GM12873 (cell line): Measurements from ENCODE around the gene CLTA.

Experiments
- TF ChIP-seq, protein P1 (sequence below): IDR thresholded peaks from 2 replicates; pipeline ENCODE4 v1.5.1; 2012; ENCODE audit warnings: low read depth, mild to moderate bottlenecking, moderate library complexity, low read length, control low read depth; ENCODE audit not compliant: insufficient read depth; ENCODE audit errors: missing control alignments

Gene CLTA

DNA sequence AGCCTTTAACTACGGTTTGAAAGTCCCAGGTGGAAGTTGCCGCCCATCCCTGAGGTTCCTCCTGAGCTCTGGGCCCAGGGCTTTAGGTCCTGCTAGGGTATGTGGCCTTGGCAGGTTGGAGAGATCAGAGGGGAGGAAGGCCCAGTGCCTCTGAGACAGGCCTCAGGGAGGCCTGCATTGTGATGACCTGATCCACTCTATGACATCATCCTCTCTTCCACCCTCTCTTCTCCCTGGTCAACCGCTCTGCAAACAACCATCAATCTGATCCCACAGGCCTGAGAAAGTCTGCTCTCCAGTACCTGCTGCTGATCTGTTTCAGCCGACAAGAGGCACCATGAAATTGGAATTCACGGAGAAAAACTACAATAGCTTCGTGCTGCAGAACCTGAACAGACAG is 21.6 kb upstream of the CLTA start, which contains the start of gene CCIN:
Gene CCIN (plus strand): TSS at position 223 of the 400 bp plus-strand sequence. CDS start 115 bp downstream, at position 338.
- TF ChIP-seq, protein P1, sequence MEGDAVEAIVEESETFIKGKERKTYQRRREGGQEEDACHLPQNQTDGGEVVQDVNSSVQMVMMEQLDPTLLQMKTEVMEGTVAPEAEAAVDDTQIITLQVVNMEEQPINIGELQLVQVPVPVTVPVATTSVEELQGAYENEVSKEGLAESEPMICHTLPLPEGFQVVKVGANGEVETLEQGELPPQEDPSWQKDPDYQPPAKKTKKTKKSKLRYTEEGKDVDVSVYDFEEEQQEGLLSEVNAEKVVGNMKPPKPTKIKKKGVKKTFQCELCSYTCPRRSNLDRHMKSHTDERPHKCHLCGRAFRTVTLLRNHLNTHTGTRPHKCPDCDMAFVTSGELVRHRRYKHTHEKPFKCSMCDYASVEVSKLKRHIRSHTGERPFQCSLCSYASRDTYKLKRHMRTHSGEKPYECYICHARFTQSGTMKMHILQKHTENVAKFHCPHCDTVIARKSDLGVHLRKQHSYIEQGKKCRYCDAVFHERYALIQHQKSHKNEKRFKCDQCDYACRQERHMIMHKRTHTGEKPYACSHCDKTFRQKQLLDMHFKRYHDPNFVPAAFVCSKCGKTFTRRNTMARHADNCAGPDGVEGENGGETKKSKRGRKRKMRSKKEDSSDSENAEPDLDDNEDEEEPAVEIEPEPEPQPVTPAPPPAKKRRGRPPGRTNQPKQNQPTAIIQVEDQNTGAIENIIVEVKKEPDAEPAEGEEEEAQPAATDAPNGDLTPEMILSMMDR = no peak

DNA sequence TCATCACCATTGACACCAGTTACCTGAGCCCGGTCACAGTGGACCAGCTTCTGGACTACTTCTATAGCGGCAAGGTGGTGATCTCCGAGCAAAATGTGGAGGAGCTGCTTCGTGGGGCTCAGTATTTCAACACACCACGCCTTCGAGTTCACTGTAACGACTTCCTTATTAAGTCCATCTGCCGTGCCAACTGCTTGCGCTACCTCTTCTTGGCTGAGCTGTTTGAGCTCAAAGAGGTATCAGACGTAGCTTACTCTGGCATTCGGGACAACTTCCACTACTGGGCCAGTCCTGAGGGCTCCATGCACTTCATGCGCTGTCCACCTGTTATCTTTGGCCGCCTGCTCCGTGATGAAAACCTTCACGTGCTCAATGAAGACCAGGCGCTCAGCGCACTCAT is 21.0 kb upstream of the CLTA start:
- TF ChIP-seq, protein P1 = no peak

DNA sequence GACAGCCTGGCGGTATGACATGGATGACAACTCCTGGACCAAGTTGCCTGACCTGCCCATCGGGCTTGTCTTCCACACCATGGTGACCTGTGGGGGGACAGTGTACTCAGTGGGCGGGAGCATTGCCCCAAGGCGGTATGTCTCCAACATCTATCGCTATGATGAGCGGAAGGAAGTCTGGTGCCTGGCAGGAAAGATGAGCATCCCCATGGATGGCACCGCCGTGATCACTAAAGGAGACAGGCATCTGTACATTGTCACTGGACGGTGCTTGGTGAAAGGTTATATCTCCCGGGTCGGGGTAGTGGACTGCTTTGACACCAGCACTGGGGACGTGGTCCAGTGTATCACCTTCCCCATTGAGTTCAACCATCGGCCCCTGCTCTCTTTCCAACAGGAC is 20.2 kb upstream of the CLTA start:
- TF ChIP-seq, protein P1 = no peak

DNA sequence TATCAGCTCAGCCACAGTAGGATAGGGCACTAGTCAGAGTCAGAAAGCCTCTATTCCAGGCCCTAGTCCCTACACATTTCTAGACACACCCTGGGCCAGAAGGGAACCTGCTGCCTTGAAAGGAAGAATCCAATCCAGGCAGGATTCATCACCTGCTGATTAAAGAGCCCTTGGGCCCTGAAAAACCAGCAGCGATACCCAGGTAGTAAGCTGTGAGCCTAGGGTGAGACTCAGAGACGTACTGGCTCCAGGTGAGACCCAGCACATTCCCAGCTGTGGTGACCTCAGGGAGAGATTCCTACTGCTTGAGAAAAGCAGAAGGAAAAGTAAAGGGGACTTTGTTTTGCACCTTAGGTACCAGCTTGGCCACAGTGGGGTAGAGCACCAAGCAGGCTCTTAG is 16.9 kb upstream of the CLTA start:
- TF ChIP-seq, protein P1 = no peak

DNA sequence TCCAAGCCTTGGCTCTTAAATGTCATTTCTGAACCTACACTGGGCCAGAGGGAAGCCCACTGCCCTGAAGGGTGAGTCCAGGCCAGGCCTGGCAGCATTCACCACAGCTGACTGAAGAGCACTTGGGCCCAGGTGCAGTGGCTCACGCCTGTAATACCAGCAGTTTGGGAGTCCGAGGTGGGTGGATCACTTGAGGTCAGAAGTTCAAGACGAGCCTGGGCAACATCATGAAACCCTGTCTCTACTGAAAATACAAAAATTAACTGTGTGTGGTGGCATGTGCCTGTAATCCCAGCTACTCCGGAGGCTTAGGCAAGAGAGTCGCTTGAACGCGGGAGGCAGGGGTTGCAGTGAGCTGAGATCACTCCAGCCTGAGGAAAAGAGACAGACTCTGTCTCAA is 16.4 kb upstream of the CLTA start:
- TF ChIP-seq, protein P1 = no peak

DNA sequence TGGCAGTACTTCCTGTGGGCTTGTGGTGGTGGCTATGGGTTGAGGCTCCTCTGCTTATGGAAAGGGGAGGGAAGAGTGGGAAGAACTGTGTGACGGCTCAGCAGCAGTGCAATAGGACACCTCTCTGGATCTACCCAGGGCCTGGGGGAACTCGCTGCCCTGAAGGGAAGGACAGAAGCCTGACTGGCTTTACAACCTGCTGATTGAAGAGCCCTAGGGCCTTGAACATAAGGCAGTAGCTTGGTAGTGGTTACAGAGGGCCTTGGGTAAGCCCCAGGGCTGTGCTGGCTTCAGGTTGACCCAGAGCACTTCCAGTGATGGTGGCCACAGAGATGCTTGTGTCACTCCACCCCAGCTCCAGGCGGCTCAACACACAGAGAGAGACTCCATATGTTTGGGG is 16.0 kb upstream of the CLTA start:
- TF ChIP-seq, protein P1 = no peak

DNA sequence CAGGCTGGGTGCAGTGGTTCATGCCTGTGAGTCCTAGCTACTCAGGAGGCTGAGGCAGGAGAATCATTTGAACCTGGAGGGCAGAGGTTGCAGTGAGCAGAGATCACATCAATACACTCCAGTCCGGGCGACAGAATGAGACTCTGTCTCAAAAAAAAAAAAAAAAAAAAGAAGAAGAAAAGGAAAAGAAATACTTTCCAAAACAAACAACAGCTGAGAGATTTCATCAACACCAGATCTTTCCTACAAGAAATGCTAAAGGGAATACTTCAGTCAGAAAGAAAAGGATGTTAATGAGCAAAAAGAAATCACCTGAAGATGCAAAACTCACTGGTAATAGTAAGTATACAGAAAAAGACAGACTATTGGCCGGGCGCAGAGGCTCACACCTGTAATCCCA is 13.2 kb upstream of the CLTA start:
- TF ChIP-seq, protein P1 = no peak

DNA sequence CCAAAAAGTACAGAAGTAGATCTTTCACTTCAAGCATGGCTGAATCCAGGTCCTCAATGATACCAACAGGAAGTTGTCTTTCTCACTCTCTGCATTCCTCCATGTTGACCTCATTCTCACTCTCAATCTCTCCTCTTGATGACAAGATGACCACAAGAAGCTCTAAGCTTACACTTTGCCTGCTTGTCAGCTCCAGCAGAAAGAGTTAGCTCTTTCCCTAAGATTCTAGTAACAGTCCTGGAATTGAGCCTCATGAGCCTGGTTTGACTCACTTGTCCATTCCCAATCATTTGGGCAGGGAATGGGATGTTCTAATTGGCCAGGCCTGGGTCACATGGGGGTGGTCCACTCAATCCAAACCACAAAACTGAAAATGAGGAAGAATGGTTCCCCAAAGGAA is 3.3 kb upstream of the CLTA start:
- TF ChIP-seq, protein P1 = no peak
